Body of pancreas (tissue), 4 donors: ENCODE data around the gene CAVIN4. TPM values are rescaled to one million over a fixed set of nuclear protein-coding genes. Genes with fewer than 3 reads are reported as not detected.

Experiments
- ATAC-seq: fragments of 150-250 bp; one replicate; pipeline ENCODE4 v1.9.1; 2016
- DNase-seq, 4 donors: peaks; one replicate each; pipeline ENCODE4 v3.0.0-alpha.2; 2019
- H3K27ac ChIP-seq, 4 donors: fragments of 200-600 bp; sonication (generic); 1 replicate in 3 of 4; 2 replicates in 1 of 4; pipeline versions ENCODE4 v1.5.1 to v1.6.1; 2016 to 2019; ENCODE audit warnings: mild to moderate bottlenecking in 1 of 4, mixed read lengths in 1 of 4, moderate library complexity in 1 of 4
- H3K27me3 ChIP-seq, 2 donors: fragments of 200-600 bp; sonication (generic); one replicate each; pipeline ENCODE4 v1.6.0; 2016; ENCODE audit warnings: mild to moderate bottlenecking in 1 of 2
- H3K36me3 ChIP-seq, 2 donors: fragments of 200-600 bp; sonication (generic); replicated peaks in 1 of 2; 2 replicates each; pipeline ENCODE4 v1.5.1; 2016; ENCODE audit warnings: low read depth in 2 of 2; ENCODE audit not compliant: insufficient read depth in 1 of 2
- H3K4me1 ChIP-seq: fragments of 200-600 bp; sonication (generic); one replicate; pipeline ENCODE4 v1.6.0; 2016
- H3K4me3 ChIP-seq, 2 donors: fragments of 200-600 bp; sonication (generic); 1 replicate in 1 of 2; 2 replicates in 1 of 2; pipeline ENCODE4 v1.5.1; 2016 to 2019
- H3K9me3 ChIP-seq, 3 donors: fragments of 200-600 bp; sonication (generic); 1 replicate in 2 of 3; 2 replicates in 1 of 3; pipeline ENCODE4 v1.5.1; 2016
- CTCF ChIP-seq, 7 experiments: fragments of 450-650 bp in 4 of 7; fragments of 200-600 bp in 3 of 7; sonication (generic) in 3 of 7; IDR thresholded peaks; one replicate each; pipeline ENCODE4 v1.5.1; 2016 to 2019; ENCODE audit warnings: antibody characterized with exemption in 7 of 7
- POLR2A ChIP-seq, 3 donors: fragments of 450-650 bp; IDR thresholded peaks; one replicate each; pipeline ENCODE4 v1.6.1; 2016; ENCODE audit warnings: antibody characterized with exemption in 3 of 3, mild to moderate bottlenecking in 2 of 3
- WGBS, 2 donors: methylation state at CpG; one replicate each; pipeline ENCODE4 v1.1.5; 2017; 5-methylcytosine and 5-hydroxymethylcytosine counted together
- intact Hi-C: fragments of 100-400 bp; cut with DNase I; formaldehyde crosslinking; loops from one replicate; pipeline ENCODE4 v1.15.1; 2023
- total RNA-seq, 2 donors: library from RNA; depleted of rRNA; stranded (reverse); fragments of >200 nt; gene quantifications; one replicate each; pipeline ENCODE4 v1.1.0, GENCODE V29; 2016

The CAVIN4 gene
- total RNA-seq, 2 donors from 2014 or later, result 0.33 TPM; not detected in 1

DNA sequence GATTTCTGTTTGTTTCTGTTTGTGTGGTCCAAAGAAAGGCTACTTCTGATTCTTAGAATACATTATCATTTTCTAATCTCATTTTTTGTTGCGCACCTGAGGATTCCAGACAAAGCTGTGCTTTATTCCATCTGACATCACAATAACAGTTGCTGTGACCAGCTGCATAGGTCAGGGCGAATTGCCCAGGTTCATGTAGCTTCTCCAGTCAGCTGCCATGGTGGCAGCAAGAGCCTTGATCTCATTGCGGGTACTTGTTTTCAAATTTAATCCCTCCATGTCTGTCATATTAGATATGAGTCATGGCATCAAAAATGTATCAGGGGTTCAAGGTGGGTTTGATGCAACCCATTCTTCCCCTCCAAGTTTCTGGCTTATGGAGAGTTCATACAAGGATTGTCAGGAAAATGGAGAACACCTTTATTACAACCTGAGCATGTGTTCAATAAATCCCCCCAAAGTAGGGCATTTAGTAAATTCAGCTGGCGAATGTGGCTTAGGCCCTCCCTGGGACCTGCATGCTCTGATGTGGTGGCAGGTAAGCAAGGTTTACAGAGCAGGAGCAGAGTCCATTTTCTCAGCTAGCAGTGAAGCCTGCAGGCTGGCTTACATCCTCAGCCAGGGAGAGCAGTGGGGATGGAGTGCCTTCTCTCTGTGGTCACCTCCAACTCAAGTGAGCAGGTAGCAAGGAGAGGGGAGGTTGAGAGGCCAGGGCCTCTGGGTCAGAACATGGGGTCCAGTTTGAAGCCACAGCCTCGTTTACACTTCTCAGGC is 13.9 kb downstream of the CAVIN4 start:
- 64 to 72% methylated on average over 5 of the region's 5 CpGs for WGBS, 2 donors
- DNase-seq, result no peak
- no peak overlapping the region for H3K27ac ChIP-seq
- no peak overlapping the region for H3K4me3 ChIP-seq
- no peaks in the 10 kb centered on the region for H3K9me3 ChIP-seq
- no peaks in the 10 kb centered on the region for H3K36me3 ChIP-seq
- H3K27me3 ChIP-seq, result no peaks in the 10 kb centered on the region
- no peak for TF ChIP-seq CTCF (IDR thresholded peaks at IDR 0.05)
- no peak for TF ChIP-seq POLR2A (IDR thresholded peaks at IDR 0.05)
- intact Hi-C loops, result no loop called here
- no peak for ATAC-seq
- no peaks in the 10 kb centered on the region for H3K4me1 ChIP-seq

- Histone ChIP-seq H3K9me3 (no peaks in the 10 kb centered on the region), H3K4me3 (no peak overlapping the region), H3K27me3 (no peaks in the 10 kb centered on the region), H3K27ac (no peak overlapping the region), H3K36me3 (no peaks in the 10 kb centered on the region), H3K4me1 (peaks cover 11% of the 10 kb centered on the region)
- ATAC-seq (peak; percentile 57), DNase-seq (peak in 3 of 4 donors; percentile 15 to 32 (median 26))
- 20 to 27% methylated on average over 3 of the region's 3 CpGs for WGBS, 2 donors
- intact Hi-C loops, result no loop called here
- TF ChIP-seq POLR2A (IDR thresholded peaks at IDR 0.05) (no peak), CTCF (IDR thresholded peaks at IDR 0.05) (peak; percentile 73 to 88 (median 82))
These were observed 17.7 kb downstream of the CAVIN4 start for GRCh38 chr9:100595391-100596199.

DNA sequence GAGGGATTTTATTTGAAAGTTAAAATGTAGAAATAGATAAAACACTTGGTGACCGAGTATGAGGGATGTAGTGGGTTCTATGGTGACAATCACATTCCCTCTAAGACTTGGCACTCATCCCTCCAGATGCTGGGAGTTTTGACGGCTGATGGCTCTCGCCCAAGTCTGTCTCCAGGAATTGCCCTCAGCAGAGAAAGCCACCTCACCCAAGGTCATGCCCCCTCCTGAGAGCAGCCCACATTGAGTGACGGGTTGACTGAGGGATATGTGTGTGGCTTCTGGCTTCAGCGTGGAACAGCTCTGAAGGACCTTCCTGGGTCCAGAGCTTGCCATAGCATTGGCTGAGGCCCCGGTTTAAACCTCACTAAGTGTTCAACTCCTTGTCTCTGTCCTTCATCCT is 19.4 kb downstream of the CAVIN4 start:
- no peak for TF ChIP-seq CTCF (IDR thresholded peaks at IDR 0.05)
- ATAC-seq, result no peak

DNA sequence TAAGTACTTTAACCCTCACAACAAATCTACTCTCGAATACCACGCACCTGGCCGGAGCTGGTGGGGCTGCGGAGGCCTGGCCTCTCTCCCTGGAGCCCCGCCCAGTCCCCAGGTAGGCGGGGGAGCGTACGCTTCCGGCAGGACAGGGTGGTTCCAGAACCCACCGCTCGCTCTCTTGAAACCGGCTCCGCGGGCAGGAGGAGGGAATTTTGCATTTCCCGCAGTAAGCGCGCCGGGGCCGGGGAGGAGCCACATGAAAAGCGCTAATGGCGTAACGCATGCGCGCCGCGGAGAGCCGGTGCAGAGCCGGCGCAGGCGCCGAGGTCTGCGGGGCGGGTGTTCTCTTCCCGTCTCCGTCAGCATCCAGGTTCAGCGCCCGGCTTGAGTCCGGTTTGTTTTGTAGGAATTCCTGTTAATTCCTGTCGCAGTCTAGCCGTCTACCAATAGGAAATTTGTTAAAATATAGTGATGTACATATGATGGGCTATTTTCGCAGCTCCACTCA is 20.8 kb downstream of the CAVIN4 start:
- ATAC-seq (peak; percentile 90), DNase-seq (peak; percentile 88 to 93 (median 89))
- Histone ChIP-seq H3K4me1 (peaks cover 11% of the 10 kb centered on the region), H3K27ac (peak overlapping the region; percentile 39 to 70 (median 60)), H3K4me3 (peak overlapping the region in 1 of 2 donors; percentile 6), H3K9me3 (no peaks in the 10 kb centered on the region), H3K36me3 (no peaks in the 10 kb centered on the region), H3K27me3 (no peaks in the 10 kb centered on the region)
- 1 to 2% methylated on average over 24 to 28 of the region's 41 CpGs for WGBS, 2 donors
- peak in 1 of 7 experiments; percentile 21 for TF ChIP-seq CTCF (IDR thresholded peaks at IDR 0.05)
- TF ChIP-seq POLR2A (IDR thresholded peaks at IDR 0.05), result peak in 2 of 3 donors; percentile 22 to 41
- intact Hi-C loops, result no loop called here

More for the DNA sequence above, 19.4 kb downstream of the CAVIN4 start:
- no peaks in the 10 kb centered on the region for H3K9me3 ChIP-seq
- WGBS, 2 donors, result 23 to 28% methylated on average over 5 to 6 of the region's 6 CpGs
- H3K4me1 ChIP-seq, result peaks cover 11% of the 10 kb centered on the region
- intact Hi-C loops, result no loop called here
- no peak overlapping the region for H3K4me3 ChIP-seq
- no peaks in the 10 kb centered on the region for H3K36me3 ChIP-seq
- H3K27ac ChIP-seq, result no peak overlapping the region
- peak in 1 of 4 donors; percentile 20 for DNase-seq
- no peaks in the 10 kb centered on the region for H3K27me3 ChIP-seq
